Measurements from ENCODE around the gene HDGFL3. TPM values are rescaled to one million over a fixed set of nuclear protein-coding genes. Genes with fewer than 3 reads are reported as not detected.

HDGFL3 gene
- total and polyA plus RNA-seq, 8 donors = 29.0 to 112 (median 100) TPM

- Histone ChIP-seq H3K27me3 (peaks cover 0 to 26% of the 10 kb centered on the region in 2 donors), H3K4me3 (no peak overlapping the region), H3K4me1 (peaks cover 5 to 36% of the 10 kb centered on the region in 2 donors), H3K9me3 (no peaks in the 10 kb centered on the region), H3K27ac (no peak overlapping the region), H3K36me3 (no peaks in the 10 kb centered on the region)
- intact Hi-C loops (cut with DNase I) = no loop called here
- ATAC-seq = no peak
- no peak for TF ChIP-seq CTCF (IDR thresholded peaks at IDR 0.05)
- DNase-seq = peak in 1 of 4 donors; percentile 40
These were observed 103.5 kb downstream of the HDGFL3 start for GRCh38 chr15:83104141-83104540.

GRCh38 chr15:83102346-83102745, 105.3 kb downstream of the HDGFL3 start:
- DNase-seq (no peak), ATAC-seq (no peak)
- Histone ChIP-seq H3K27ac (no peak overlapping the region), H3K36me3 (no peaks in the 10 kb centered on the region), H3K4me1 (peaks cover 0 to 18% of the 10 kb centered on the region in 2 donors), H3K27me3 (peaks cover 0 to 8% of the 10 kb centered on the region in 2 donors), H3K9me3 (no peaks in the 10 kb centered on the region), H3K4me3 (no peak overlapping the region)
- intact Hi-C loops (cut with DNase I) = no loop called here
- TF ChIP-seq CTCF (IDR thresholded peaks at IDR 0.05) = no peak

- H3K4me1 ChIP-seq = peaks cover 0 to 11% of the 10 kb centered on the region in 2 donors
- H3K36me3 ChIP-seq = no peaks in the 10 kb centered on the region
- no peak for DNase-seq
- H3K9me3 ChIP-seq = no peaks in the 10 kb centered on the region
- no peak for TF ChIP-seq CTCF (IDR thresholded peaks at IDR 0.05)
- peak; percentile 54 for ATAC-seq
- intact Hi-C loops (cut with DNase I) = no loop called here
- no peak overlapping the region for H3K4me3 ChIP-seq
- no peak overlapping the region for H3K27ac ChIP-seq
- no peaks in the 10 kb centered on the region for H3K27me3 ChIP-seq
These were observed 107.5 kb downstream of the HDGFL3 start for GRCh38 chr15:83100097-83100646.

- no peak for TF ChIP-seq CTCF (IDR thresholded peaks at IDR 0.05)
- H3K36me3 ChIP-seq = no peaks in the 10 kb centered on the region
- no peak for ATAC-seq
These were observed 108.3 kb downstream of the HDGFL3 start for GRCh38 chr15:83099290-83099689.

GRCh38 chr15:83098079-83098478, 109.5 kb downstream of the HDGFL3 start:
- no peak overlapping the region for H3K4me3 ChIP-seq
- no peak overlapping the region for H3K27ac ChIP-seq
- no peaks in the 10 kb centered on the region for H3K36me3 ChIP-seq
- no peaks in the 10 kb centered on the region for H3K27me3 ChIP-seq
- no peaks in the 10 kb centered on the region for H3K9me3 ChIP-seq
- no peak for TF ChIP-seq CTCF (IDR thresholded peaks at IDR 0.05)
- H3K4me1 ChIP-seq = peaks cover 0 to 16% of the 10 kb centered on the region in 2 donors
- no peak for ATAC-seq
- no peak for DNase-seq
- intact Hi-C loops (cut with DNase I) = no loop called here

More at GRCh38 chr15:83099290-83099689, 108.3 kb downstream of the HDGFL3 start:
- Histone ChIP-seq H3K9me3 (no peaks in the 10 kb centered on the region), H3K27ac (no peak overlapping the region), H3K27me3 (no peaks in the 10 kb centered on the region), H3K4me3 (no peak overlapping the region), H3K4me1 (peaks cover 0 to 11% of the 10 kb centered on the region in 2 donors)
- intact Hi-C loops (cut with DNase I) = no loop called here
- no peak for DNase-seq
